HG03196 (cell line): ENCODE results near the gene PLCB4.

Source experiments
- ATAC-seq: cut with Tn5 transposase; IDR thresholded peaks from one replicate; pipeline ENCODE4 v1.9.1; 2021; ENCODE audit not compliant: unreplicated experiment

Gene PLCB4

GRCh38 chr20:9212735-9213134 lies 143.8 kb downstream of the PLCB4 start:
- ATAC-seq = no peak

- no peak for ATAC-seq
Measured at GRCh38 chr20:9214685-9215084, 145.8 kb downstream of the PLCB4 start.

- no peak for ATAC-seq
Measured at GRCh38 chr20:9215539-9215938, 146.7 kb downstream of the PLCB4 start.

GRCh38 chr20:9218531-9218961 lies 149.7 kb downstream of the PLCB4 start:
- no peak for ATAC-seq

GRCh38 chr20:9220874-9221547 lies 152.1 kb downstream of the PLCB4 start:
- no peak for ATAC-seq

GRCh38 chr20:9223296-9223695 lies 154.4 kb downstream of the PLCB4 start:
- no peak for ATAC-seq

GRCh38 chr20:9225879-9226278 lies 157.0 kb downstream of the PLCB4 start:
- ATAC-seq = no peak

- no peak for ATAC-seq
Measured at GRCh38 chr20:9227896-9228615, 159.2 kb downstream of the PLCB4 start.

GRCh38 chr20:9228774-9229450 lies 160.0 kb downstream of the PLCB4 start:
- no peak for ATAC-seq

GRCh38 chr20:9230406-9230805 lies 161.5 kb downstream of the PLCB4 start:
- no peak for ATAC-seq

GRCh38 chr20:9233804-9234203 lies 164.9 kb downstream of the PLCB4 start:
- ATAC-seq = no peak

- ATAC-seq = no peak
Measured at GRCh38 chr20:9235518-9235917, 166.6 kb downstream of the PLCB4 start.

GRCh38 chr20:9236458-9236857 lies 167.6 kb downstream of the PLCB4 start:
- no peak for ATAC-seq

GRCh38 chr20:9241232-9241692 lies 172.4 kb downstream of the PLCB4 start:
- ATAC-seq = no peak

GRCh38 chr20:9241721-9242427 lies 173.0 kb downstream of the PLCB4 start:
- no peak for ATAC-seq

- no peak for ATAC-seq
Measured at GRCh38 chr20:9243986-9244385, 175.1 kb downstream of the PLCB4 start.

GRCh38 chr20:9244811-9245210 lies 175.9 kb downstream of the PLCB4 start:
- ATAC-seq = no peak

- no peak for ATAC-seq
Measured at GRCh38 chr20:9246731-9247130, 177.8 kb downstream of the PLCB4 start.

- ATAC-seq = no peak
Measured at GRCh38 chr20:9250511-9250910, 181.6 kb downstream of the PLCB4 start.

- ATAC-seq = no peak
Measured at GRCh38 chr20:9253006-9253539, 184.2 kb downstream of the PLCB4 start.

- no peak for ATAC-seq
Measured at GRCh38 chr20:9255171-9255570, 186.3 kb downstream of the PLCB4 start.
